D721Med (cell line): ENCODE results near the gene UNC119.

Experiments
- DNase-seq: peaks from one replicate; pipeline ENCODE4 v3.0.0; 2011; ENCODE audit warnings: low spot score; ENCODE audit not compliant: insufficient read length
- FAIRE-seq: peaks from 2 replicates; lab custom pipeline; 2011; peaks lifted over from hg19 to GRCh38; lab: Jason Lieb, UNC
- CTCF ChIP-seq: IDR thresholded peaks from 2 replicates; pipeline ENCODE4 v1.5.1; 2012; ENCODE audit warnings: mild to moderate bottlenecking, control low read depth; ENCODE audit not compliant: insufficient read depth; ENCODE audit errors: missing control alignments

Gene UNC119

GRCh38 chr17:28548417-28549130 is 3.9 kb downstream of the UNC119 start:
- FAIRE-seq (no peak), DNase-seq (no peak)
- no peak for TF ChIP-seq CTCF

GRCh38 chr17:28547623-28548416 is 4.6 kb downstream of the UNC119 start:
- TF ChIP-seq CTCF = peak; percentile 79

GRCh38 chr17:28547096-28547622 is 5.3 kb downstream of the UNC119 start:
- no peak for DNase-seq
- FAIRE-seq = no peak
- TF ChIP-seq CTCF = no peak

More at GRCh38 chr17:28547623-28548416, 4.6 kb downstream of the UNC119 start:
- no peak for FAIRE-seq
- no peak for DNase-seq

GRCh38 chr17:28545787-28546415 is 6.5 kb downstream of the UNC119 start:
- FAIRE-seq = no peak
- no peak for TF ChIP-seq CTCF
- no peak for DNase-seq

GRCh38 chr17:28545141-28545503 is 7.3 kb downstream of the UNC119 start:
- FAIRE-seq = no peak
- no peak for DNase-seq
- TF ChIP-seq CTCF = no peak

GRCh38 chr17:28544402-28545140 is 7.9 kb downstream of the UNC119 start:
- FAIRE-seq (no peak), DNase-seq (no peak)
- TF ChIP-seq CTCF = no peak
